ENCODE data around the gene PSMC3.

DNA sequence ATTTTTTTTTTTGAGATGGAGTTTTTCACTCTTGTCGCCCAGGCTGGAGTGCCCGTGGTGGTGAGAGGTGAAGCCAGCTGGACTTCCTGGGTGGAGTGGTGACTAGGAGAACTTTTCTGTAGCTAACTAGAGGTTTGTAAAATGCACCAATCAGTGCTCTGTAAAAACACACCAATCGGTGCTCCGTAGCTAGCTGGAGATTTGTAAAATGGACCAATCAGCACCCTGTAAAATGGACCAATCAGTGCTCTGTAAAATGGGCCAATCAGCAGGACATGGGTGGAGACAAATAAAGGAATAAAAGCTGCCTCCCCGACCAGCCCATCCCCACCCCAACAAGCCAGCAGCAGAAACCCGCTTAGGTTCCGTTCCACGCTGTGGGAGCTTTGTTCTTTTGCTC lies 27.1 kb upstream of the PSMC3 start:
- TF ChIP-seq, protein P1, sequence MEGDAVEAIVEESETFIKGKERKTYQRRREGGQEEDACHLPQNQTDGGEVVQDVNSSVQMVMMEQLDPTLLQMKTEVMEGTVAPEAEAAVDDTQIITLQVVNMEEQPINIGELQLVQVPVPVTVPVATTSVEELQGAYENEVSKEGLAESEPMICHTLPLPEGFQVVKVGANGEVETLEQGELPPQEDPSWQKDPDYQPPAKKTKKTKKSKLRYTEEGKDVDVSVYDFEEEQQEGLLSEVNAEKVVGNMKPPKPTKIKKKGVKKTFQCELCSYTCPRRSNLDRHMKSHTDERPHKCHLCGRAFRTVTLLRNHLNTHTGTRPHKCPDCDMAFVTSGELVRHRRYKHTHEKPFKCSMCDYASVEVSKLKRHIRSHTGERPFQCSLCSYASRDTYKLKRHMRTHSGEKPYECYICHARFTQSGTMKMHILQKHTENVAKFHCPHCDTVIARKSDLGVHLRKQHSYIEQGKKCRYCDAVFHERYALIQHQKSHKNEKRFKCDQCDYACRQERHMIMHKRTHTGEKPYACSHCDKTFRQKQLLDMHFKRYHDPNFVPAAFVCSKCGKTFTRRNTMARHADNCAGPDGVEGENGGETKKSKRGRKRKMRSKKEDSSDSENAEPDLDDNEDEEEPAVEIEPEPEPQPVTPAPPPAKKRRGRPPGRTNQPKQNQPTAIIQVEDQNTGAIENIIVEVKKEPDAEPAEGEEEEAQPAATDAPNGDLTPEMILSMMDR (IDR thresholded peaks at IDR 0.05), result no peak
- TF ChIP-seq EZH2 (IDR thresholded peaks at IDR 0.05; ENCODE audit: borderline replicate concordance, insufficient read depth, low read depth, low read length, poor library complexity, severe bottlenecking), result no peak
